Endothelial cell of umbilical vein (primary cell): ENCODE results near the gene EXT2. TPM values are rescaled to one million over a fixed set of nuclear protein-coding genes. Genes with fewer than 3 reads are reported as not detected.

Source experiments
- BruUV-seq: library from RNA; stranded (reverse); fragments of 400-500 nt; replicated peaks from 2 replicates; lab custom pipeline; 2021; lab: Mats Ljungman, UMichigan
- CTCF ChIA-PET: fragments of 300-600, 350-600 bp; sonication (Branson Sonifier 250); formaldehyde crosslinking; loops from one replicate; lab custom pipeline; 2021; ENCODE audit warnings: antibody characterized with exemption, inconsistent platforms; lab: Charles Lee
- POLR2A ChIA-PET: fragments of 300-600, 350-600 bp; sonication (Branson Sonifier 250); formaldehyde crosslinking; loops from one replicate; lab custom pipeline; 2021; ENCODE audit warnings: antibody characterized with exemption, inconsistent platforms; lab: Charles Lee
- DNase-seq: peaks from one replicate; pipeline ENCODE4 v3.0.0-alpha.2; 2011; ENCODE audit warnings: low read depth, low spot score
- FAIRE-seq: peaks from 2 replicates; lab custom pipeline; 2011; peaks lifted over from hg19 to GRCh38; lab: Jason Lieb, UNC
- H2AFZ ChIP-seq: 2 replicates; pipeline ENCODE4 v1.6.0; 2012; ENCODE audit warnings: low read depth, low read length, control low read depth, inconsistent platforms
- H3K27ac ChIP-seq: 2 replicates; pipeline ENCODE4 v1.5.1; 2011; ENCODE audit warnings: low read depth, mild to moderate bottlenecking, control low read depth, low read length, moderate library complexity; ENCODE audit not compliant: insufficient read depth
- H3K27me3 ChIP-seq, 2 experiments: 2 replicates each; pipeline versions ENCODE4 v1.6.0 to v1.6.1; 2011; ENCODE audit warnings: low read length in 2 of 2, mixed read lengths in 1 of 2; ENCODE audit not compliant: control insufficient read depth in 2 of 2, insufficient read depth in 2 of 2
- H3K36me3 ChIP-seq, 2 experiments: 2 replicates in 1 of 2; 3 replicates in 1 of 2; pipeline ENCODE4 v1.5.1; 2011; ENCODE audit warnings: low read length in 2 of 2, mild to moderate bottlenecking in 1 of 2, moderate library complexity in 1 of 2; ENCODE audit not compliant: control insufficient read depth in 2 of 2, insufficient read depth in 2 of 2; ENCODE audit errors: extremely low read depth in 1 of 2
- H3K4me1 ChIP-seq: 3 replicates; pipeline ENCODE4 v1.5.1; 2011; ENCODE audit warnings: mild to moderate bottlenecking, low read length; ENCODE audit not compliant: control insufficient read depth, insufficient read depth; ENCODE audit errors: extremely low read depth
- H3K4me2 ChIP-seq: 2 replicates; pipeline ENCODE4 v1.6.1; 2011; ENCODE audit warnings: low read length, control low read depth, mixed read lengths; ENCODE audit not compliant: insufficient read depth
- H3K4me3 ChIP-seq, 3 experiments: fragments of 200-600 bp in 1 of 3; sonication (generic), shearing (Covaris generic) in 1 of 3; replicated peaks in 1 of 3; 2 replicates each; pipeline ENCODE4 v1.5.1; 2011 to 2016; ENCODE audit warnings: control low read depth in 3 of 3, low read length in 3 of 3, mild to moderate bottlenecking in 2 of 3, inconsistent platforms in 1 of 3, low read depth in 1 of 3, moderate library complexity in 1 of 3; ENCODE audit not compliant: insufficient read depth in 1 of 3
- H3K79me2 ChIP-seq: 2 replicates; pipeline ENCODE4 v1.6.0; 2012; ENCODE audit warnings: low read length, inconsistent platforms; ENCODE audit not compliant: control insufficient read depth, insufficient read depth
- H3K9ac ChIP-seq: replicated peaks from 2 replicates; pipeline ENCODE3; 2011; ENCODE audit warnings: low read length, control low read depth; ENCODE audit not compliant: insufficient read depth; ENCODE audit errors: extremely low read depth
- H3K9me1 ChIP-seq: replicated peaks from 3 replicates; pipeline ENCODE4 v1.6.0; 2011; ENCODE audit warnings: mild to moderate bottlenecking, low read length; ENCODE audit not compliant: control insufficient read depth, insufficient read depth; ENCODE audit errors: extremely low read depth
- H3K9me3 ChIP-seq: replicated peaks from 2 replicates; pipeline ENCODE4 v1.5.1; 2012; ENCODE audit warnings: low read length, inconsistent platforms; ENCODE audit not compliant: control insufficient read depth, insufficient read depth
- H4K20me1 ChIP-seq: replicated peaks from 2 replicates; pipeline ENCODE3; 2011; ENCODE audit warnings: mild to moderate bottlenecking, low read length; ENCODE audit not compliant: control insufficient read depth, insufficient read depth; ENCODE audit errors: extremely low read depth
- CTCF ChIP-seq, 2 donors: IDR thresholded peaks; 1 replicate in 1 of 2; 2 replicates in 1 of 2; pipeline ENCODE4 v1.5.1; 2011; ENCODE audit warnings: low read length in 2 of 2, mild to moderate bottlenecking in 2 of 2, moderate library complexity in 2 of 2, control low read depth in 1 of 2, inconsistent platforms in 1 of 2, low read depth in 1 of 2; ENCODE audit not compliant: insufficient read depth in 1 of 2; ENCODE audit errors: extremely low read depth in 1 of 2
- EZH2 ChIP-seq: IDR thresholded peaks from 2 replicates; pipeline ENCODE4 v1.6.1; 2012; ENCODE audit warnings: borderline replicate concordance, low read depth, mild to moderate bottlenecking, moderate library complexity, low read length, inconsistent platforms; ENCODE audit not compliant: severe bottlenecking
- FOS ChIP-seq: IDR thresholded peaks from 2 replicates; pipeline ENCODE4 v1.6.1; 2011; ENCODE audit warnings: mild to moderate bottlenecking, low read length, moderate library complexity, borderline replicate concordance; ENCODE audit not compliant: insufficient read depth
- GATA2 ChIP-seq: IDR thresholded peaks from 2 replicates; pipeline ENCODE4 v1.7.0; 2011; ENCODE audit warnings: low read depth, mild to moderate bottlenecking, moderate library complexity, mixed read lengths, low read length; ENCODE audit not compliant: insufficient read length, insufficient read depth
- JUN ChIP-seq: IDR thresholded peaks from 2 replicates; pipeline ENCODE4 v1.6.1; 2011; ENCODE audit warnings: borderline replicate concordance, low read depth; ENCODE audit not compliant: insufficient read length, insufficient read depth
- MAX ChIP-seq: IDR thresholded peaks from 2 replicates; pipeline ENCODE4 v1.6.1; 2011; ENCODE audit not compliant: insufficient read depth, insufficient read length
- MYC ChIP-seq: IDR thresholded peaks from one replicate; pipeline ENCODE4 v1.6.1; 2011; ENCODE audit warnings: mild to moderate bottlenecking, low read depth, low read length
- POLR2A ChIP-seq: IDR thresholded peaks from 2 replicates; pipeline ENCODE4 v1.6.1; 2012; ENCODE audit warnings: low read depth, mild to moderate bottlenecking, control low read depth, low read length
- POLR2AphosphoS5 ChIP-seq: IDR thresholded peaks from 2 replicates; pipeline ENCODE4 v1.6.1; 2012; ENCODE audit warnings: low read depth, mild to moderate bottlenecking, control low read depth, low read length, moderate library complexity; ENCODE audit not compliant: insufficient read depth
- dilution Hi-C: fragments of 300-500 bp; cut with MboI; formaldehyde crosslinking; loops from one replicate; pipeline ENCODE4 v1.15.0; 2019; ENCODE audit warnings: low sequenced_read_pairs; ENCODE audit not compliant: extremely low pct_ligation_motif_present
- intact Hi-C: fragments of 100-400 bp; cut with micrococcal nuclease; formaldehyde crosslinking; loops from one replicate; pipeline ENCODE4 v1.10.0; 2022
- polyA plus RNA-seq, 4 experiments: library from polyadenylated mRNA; depleted of rRNA in 3 of 4; stranded (reverse) in 3 of 4; unstranded in 1 of 4; fragments of >200 nt; gene quantifications; 2 replicates each; pipeline versions ENCODE4 v1.2.1 to v1.2.3, GENCODE V29; 2011 to 2012; ENCODE audit warnings: missing spikeins in 1 of 4
- total RNA-seq: library from RNA; stranded (reverse); gene quantifications from 2 replicates; pipeline ENCODE4 v1.2.3, GENCODE V29; 2021

The EXT2 gene
- total and polyA plus RNA-seq, 2 donors (not counting 3 experiments of a cell fraction or from before 2014, with no cell fraction given): 50.9 to 60.3 TPM

GRCh38 chr11:44177905-44178304, 82.4 kb downstream of the EXT2 start:
- H3K4me2 ChIP-seq: no peak overlapping the region
- POLR2A ChIA-PET: no interaction called here

More at GRCh38 chr11:44177905-44178304, 82.4 kb downstream of the EXT2 start:
- intact Hi-C loops (no loop called here), dilution Hi-C loops (no loop called here)
- Histone ChIP-seq H4K20me1 (peaks cover 2% of the 10 kb centered on the region), H3K4me3 (no peak overlapping the region), H3K79me2 (no peaks in the 10 kb centered on the region), H3K9ac (no peak overlapping the region), H3K4me1 (no peaks in the 10 kb centered on the region), H3K9me1 (no peaks in the 10 kb centered on the region), H2AFZ (no peak overlapping the region), H3K9me3 (no peaks in the 10 kb centered on the region), H3K27ac (no peak overlapping the region), H3K27me3 (no peaks in the 10 kb centered on the region), H3K36me3 (no peaks in the 10 kb centered on the region)
- CTCF ChIA-PET: interaction anchor here (0.6 to 1.6 kb wide), 5 partner anchors 11 to 84 kb away, joined by 3 to 5 read pairs (median 3); no protein-coding TSS in a partner anchor
- DNase-seq (no peak), FAIRE-seq (no peak)
- TF ChIP-seq POLR2AphosphoS5 (no peak), MAX (no peak), MYC (no peak), CTCF (IDR thresholded peaks at IDR 0.05; ENCODE audit: extremely low read depth in 1 of 2, insufficient read depth in 1 of 2, low read depth in 1 of 2, low read length in 2 of 2) (no peak), FOS (no peak), GATA2 (no peak), JUN (no peak), EZH2 (no peak), POLR2A (no peak)
- no TSS peak for BruUV-seq
